ENCODE data around the gene CNRIP1.

Gene CNRIP1

DNA sequence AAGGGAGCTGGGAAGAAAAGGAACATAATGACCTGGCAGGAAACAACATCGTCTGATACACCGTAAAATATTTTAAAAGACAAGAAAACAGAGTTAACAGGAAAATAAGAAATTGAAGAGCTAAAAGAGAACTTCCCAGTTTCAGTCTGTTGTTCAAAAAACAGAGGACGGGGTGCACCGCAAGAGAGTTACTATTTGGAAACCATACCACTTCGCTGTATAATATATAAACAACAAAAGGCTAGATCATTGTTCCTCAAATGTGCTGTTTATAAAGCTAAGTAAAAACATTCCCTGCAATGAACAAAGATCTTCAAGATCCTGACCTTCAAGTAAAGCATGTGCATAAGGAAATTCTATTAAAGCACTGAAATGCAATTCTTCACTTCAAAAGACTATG is 69.6 kb downstream of the CNRIP1 start:
- DNase-seq: no peak

DNA sequence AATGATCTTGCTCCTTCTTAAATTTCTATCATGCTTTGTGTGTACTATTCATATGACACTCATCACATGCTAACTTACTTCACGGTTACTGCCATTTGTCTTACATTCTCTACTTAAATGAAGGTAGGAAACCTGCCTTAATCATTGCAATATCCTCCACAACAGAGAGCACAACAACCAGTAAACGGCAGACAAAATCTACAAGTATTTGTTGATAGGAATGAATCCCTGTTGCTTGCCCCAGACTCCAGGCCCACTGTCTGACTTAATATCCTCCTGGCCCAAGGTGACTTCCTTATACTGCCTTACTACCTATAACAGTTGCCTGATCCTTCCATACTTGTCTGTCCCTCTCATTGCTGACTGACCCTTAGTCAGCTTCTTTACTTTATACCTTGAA is 70.9 kb downstream of the CNRIP1 start:
- no peak for DNase-seq

DNA sequence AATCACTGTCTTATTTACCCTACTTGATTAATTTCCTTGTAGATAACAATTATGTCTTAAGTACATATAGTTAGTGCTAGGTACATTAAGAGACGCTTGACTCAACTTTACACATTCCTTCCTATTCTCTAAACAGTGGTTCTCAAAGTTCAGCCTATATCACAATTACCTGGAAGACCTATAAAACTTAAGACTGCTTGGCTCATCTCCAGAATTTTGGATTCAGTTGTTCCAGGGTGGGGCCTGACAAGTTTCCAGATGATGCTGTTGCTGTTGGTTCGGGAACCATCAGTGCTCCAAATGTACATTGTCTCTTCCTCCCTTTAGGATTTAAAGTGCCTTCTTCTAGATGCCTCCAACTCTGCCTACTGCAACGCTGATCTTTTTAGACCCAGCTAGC is 71.4 kb downstream of the CNRIP1 start:
- no peak for DNase-seq

- DNase-seq: no peak
Measured at GRCh38 chr2:68246396-68246795, 73.4 kb downstream of the CNRIP1 start.

DNA sequence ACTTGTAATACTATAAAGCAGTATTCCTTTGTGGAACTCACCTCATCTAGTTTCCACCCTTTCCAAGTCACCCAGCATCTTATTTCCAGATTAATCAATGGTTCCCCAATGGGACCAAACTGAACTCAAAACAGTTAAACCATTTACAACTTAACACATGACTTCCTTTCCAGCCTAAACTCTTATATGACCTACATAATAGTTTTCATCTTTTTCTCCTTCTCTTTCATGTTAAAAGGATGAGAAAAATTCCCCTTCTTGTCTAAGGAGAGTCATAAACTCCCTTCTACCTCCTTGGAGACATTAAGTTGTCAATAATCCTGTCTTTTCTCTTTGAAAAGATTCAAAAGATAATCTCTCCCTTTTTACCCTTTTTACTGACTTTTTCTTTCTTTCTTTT is 74.1 kb downstream of the CNRIP1 start:
- no peak for DNase-seq

DNA sequence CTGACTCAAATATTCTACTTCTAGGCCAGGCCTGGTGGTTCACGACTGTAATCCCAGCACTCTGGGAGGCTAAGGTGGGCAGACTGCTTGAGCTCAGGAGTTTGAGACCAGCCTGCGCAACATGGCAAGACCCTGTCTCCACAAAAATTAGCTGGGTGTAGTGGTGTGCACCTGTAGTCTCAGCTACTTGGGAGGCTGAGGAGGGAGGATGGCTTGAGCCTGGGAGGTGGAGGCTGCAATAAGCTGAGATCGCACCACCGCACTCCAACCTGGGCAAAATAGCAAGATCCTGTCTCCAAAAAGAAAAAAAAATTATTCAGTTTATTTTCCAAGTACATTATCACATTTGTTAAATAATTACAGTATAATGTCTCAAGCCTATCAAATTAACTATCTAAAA is 74.7 kb downstream of the CNRIP1 start:
- DNase-seq: no peak

DNA sequence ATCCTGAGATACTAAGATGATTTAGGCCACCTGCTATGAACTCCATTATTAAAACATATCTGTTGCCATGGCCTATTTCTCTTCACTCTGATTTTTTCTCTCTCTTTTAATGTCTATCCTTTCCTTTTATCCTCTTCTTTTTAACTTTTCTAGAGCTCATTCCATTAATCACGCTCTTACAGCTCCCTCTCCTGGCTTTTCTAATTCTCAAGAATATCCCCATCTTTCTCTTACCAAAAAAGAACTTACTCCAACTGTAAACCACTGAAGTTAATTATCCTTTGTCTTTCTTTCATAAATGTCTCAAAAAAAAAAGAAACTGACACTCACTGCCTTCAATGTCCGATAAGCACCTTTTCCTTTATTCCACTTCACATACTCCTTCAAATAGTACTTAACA is 75.3 kb downstream of the CNRIP1 start:
- no peak for DNase-seq
